PC-9 (cell line): ENCODE results near the gene CGB5. TPM values are rescaled to one million over a fixed set of nuclear protein-coding genes. Genes with fewer than 3 reads are reported as not detected.
A peak's percentile ranks its signal among the peaks of the same experiment; 100 is the strongest.
"Not testable (repeated sequence)": the region's sequence is repeated elsewhere in the genome, so short reads cannot be mapped to it uniquely, and the experiment has no call there.

ENCODE experiments used
- BruUV-seq: library from RNA; stranded (reverse); fragments of 400-500 nt; replicated peaks from 2 replicates; lab custom pipeline; 2021; lab: Mats Ljungman, UMichigan
- CTCF ChIA-PET: fragments of 300-600 bp; sonication (Branson Sonifier 250); formaldehyde crosslinking; loops from one replicate; lab custom pipeline; 2022; ENCODE audit warnings: antibody characterized with exemption; lab: Charles Lee
- POLR2A ChIA-PET: fragments of 300-600 bp; sonication (Branson Sonifier 250); formaldehyde crosslinking; loops from one replicate; lab custom pipeline; 2022; ENCODE audit warnings: antibody characterized with exemption; ENCODE audit not compliant: unreplicated experiment; lab: Charles Lee
- DNase-seq, 2 experiments: peaks; one replicate each; pipeline versions ENCODE4 v3.0.0 to v3.0.0-alpha.2; 2015 to 2022; ENCODE audit warnings: mixed read lengths in 1 of 2
- H2AFZ ChIP-seq: fragments of 200-600 bp; sonication (generic); 2 replicates; pipeline ENCODE4 v1.8.1; 2017; ENCODE audit warnings: antibody characterized with exemption
- H3F3A ChIP-seq: fragments of 200-600 bp; sonication (generic); 2 replicates; pipeline ENCODE4 v1.8.1; 2017; ENCODE audit warnings: antibody characterized with exemption, mild to moderate bottlenecking, low read depth; ENCODE audit not compliant: insufficient read depth
- H3K27ac ChIP-seq: fragments of 200-600 bp; sonication (generic); 2 replicates; pipeline ENCODE4 v1.6.1; 2016; ENCODE audit warnings: mixed run types
- H3K27me3 ChIP-seq: fragments of 200-600 bp; sonication (generic); 2 replicates; pipeline ENCODE4 v1.6.1; 2016; ENCODE audit warnings: low read depth, mixed run types; ENCODE audit not compliant: insufficient read depth
- H3K36me3 ChIP-seq: fragments of 200-600 bp; sonication (generic); 2 replicates; pipeline ENCODE4 v1.6.1; 2016; ENCODE audit warnings: low read depth, mixed run types
- H3K4me1 ChIP-seq: fragments of 200-600 bp; sonication (generic); replicated peaks from 2 replicates; pipeline ENCODE4 v1.6.1; 2016; ENCODE audit warnings: mixed run types; ENCODE audit not compliant: insufficient read depth
- H3K4me2 ChIP-seq: fragments of 200-600 bp; sonication (generic); 2 replicates; pipeline ENCODE4 v1.6.1; 2017; ENCODE audit warnings: mixed run types
- H3K4me3 ChIP-seq: fragments of 200-600 bp; sonication (generic); 2 replicates; pipeline ENCODE4 v1.6.1; 2016; ENCODE audit warnings: mixed run types
- H3K79me2 ChIP-seq: fragments of 200-600 bp; sonication (generic); 2 replicates; pipeline ENCODE4 v1.6.1; 2017; ENCODE audit warnings: low read depth, mixed run types
- H3K9me2 ChIP-seq: fragments of 200-600 bp; sonication (generic); 2 replicates; pipeline ENCODE4 v1.8.1; 2017; ENCODE audit warnings: mild to moderate bottlenecking; ENCODE audit not compliant: insufficient read depth
- H3K9me3 ChIP-seq: fragments of 200-600 bp; sonication (generic); 2 replicates; pipeline ENCODE4 v1.8.1; 2016; ENCODE audit warnings: low read depth; ENCODE audit not compliant: insufficient read depth
- H4K20me1 ChIP-seq: fragments of 200-600 bp; sonication (generic); 2 replicates; pipeline ENCODE4 v1.8.1; 2017; ENCODE audit not compliant: insufficient read depth
- intact Hi-C: fragments of 100-400 bp; cut with micrococcal nuclease; formaldehyde crosslinking; loops from one replicate; pipeline ENCODE4 v1.10.0; 2022; ENCODE audit not compliant: unreplicated experiment
- total RNA-seq: library from RNA; stranded (reverse); gene quantifications from 2 replicates; pipeline ENCODE4 v1.2.3, GENCODE V29; 2021
- TF ChIP-seq, protein P1 (sequence below): fragments of 200-600 bp; sonication (generic); conservative IDR thresholded peaks from 2 replicates; pipeline ENCODE4 v1.6.1; 2017; ENCODE audit warnings: mixed run types, antibody characterized with exemption, mild to moderate bottlenecking, moderate library complexity

CGB5 gene
- total RNA-seq, 1 experiment from 2014 or later: 1.9 TPM

DNA sequence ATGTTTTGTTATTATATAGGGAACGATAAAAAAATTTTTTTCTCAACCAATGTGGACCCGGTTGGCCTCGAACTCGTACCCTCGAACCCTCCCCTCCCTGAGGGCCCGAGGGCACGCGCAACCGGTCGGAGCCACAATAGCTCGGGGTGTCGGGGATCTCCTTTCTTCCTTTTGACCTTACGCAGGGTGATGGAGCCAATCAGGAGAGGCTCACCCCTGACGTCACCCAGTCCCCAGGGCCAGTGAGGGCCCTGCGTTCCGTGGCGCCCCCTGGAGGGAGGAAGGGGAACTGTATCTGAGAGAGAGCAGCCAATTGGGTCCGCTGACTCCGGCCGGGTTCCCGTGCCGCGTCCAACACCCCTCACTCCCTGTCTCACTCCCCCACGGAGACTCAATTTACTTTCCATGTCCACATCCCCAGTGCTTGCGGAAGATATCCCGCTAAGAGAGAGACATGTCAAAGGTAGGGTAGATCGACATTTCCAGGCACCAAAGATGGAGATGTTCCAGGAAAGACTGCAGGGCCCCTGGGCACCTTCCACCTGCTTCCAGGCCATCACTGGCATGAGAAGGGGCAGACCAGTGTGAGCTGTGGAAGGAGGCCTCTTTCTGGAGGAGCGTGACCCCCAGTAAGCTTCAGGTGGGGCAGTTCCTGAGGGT is 11.9 kb upstream of the CGB5 start, which contains the start of gene CGB2:
Gene CGB2 (plus strand): TSS at position 249 of the 660 bp plus-strand sequence. CDS start 206 bp downstream, at position 455.
- H3K9me3 ChIP-seq, H3F3A ChIP-seq, BruUV-seq, H3K4me1 ChIP-seq, intact Hi-C loops, H3K27me3 ChIP-seq, H3K79me2 ChIP-seq, H3K9me2 ChIP-seq, H2AFZ ChIP-seq, H3K36me3 ChIP-seq, POLR2A ChIA-PET, H3K4me3 ChIP-seq, H4K20me1 ChIP-seq, CTCF ChIA-PET, H3K4me2 ChIP-seq, H3K27ac ChIP-seq: not testable (repeated sequence)
- DNase-seq: peak; percentile 59 to 63
- TF ChIP-seq, protein P1, sequence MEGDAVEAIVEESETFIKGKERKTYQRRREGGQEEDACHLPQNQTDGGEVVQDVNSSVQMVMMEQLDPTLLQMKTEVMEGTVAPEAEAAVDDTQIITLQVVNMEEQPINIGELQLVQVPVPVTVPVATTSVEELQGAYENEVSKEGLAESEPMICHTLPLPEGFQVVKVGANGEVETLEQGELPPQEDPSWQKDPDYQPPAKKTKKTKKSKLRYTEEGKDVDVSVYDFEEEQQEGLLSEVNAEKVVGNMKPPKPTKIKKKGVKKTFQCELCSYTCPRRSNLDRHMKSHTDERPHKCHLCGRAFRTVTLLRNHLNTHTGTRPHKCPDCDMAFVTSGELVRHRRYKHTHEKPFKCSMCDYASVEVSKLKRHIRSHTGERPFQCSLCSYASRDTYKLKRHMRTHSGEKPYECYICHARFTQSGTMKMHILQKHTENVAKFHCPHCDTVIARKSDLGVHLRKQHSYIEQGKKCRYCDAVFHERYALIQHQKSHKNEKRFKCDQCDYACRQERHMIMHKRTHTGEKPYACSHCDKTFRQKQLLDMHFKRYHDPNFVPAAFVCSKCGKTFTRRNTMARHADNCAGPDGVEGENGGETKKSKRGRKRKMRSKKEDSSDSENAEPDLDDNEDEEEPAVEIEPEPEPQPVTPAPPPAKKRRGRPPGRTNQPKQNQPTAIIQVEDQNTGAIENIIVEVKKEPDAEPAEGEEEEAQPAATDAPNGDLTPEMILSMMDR: peak; percentile 90

DNA sequence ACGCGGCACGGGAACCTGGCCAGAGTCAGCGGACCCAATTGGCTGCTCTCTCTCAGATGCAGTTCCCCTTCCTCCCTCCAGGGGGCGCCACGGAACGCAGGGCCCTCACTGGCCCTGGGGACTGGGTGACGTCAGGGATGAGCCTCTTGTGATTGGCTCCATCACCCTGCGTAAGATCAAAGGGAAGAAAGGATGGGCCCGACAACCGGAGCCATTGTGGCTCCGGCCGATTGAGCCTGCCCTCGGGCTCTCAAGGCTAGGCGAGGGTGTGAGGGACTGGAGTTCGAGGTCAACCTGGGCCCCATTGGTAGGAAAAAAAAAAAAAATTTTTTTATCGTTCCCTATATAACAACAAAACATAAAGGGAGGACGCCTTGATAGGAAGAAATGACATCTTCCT is 6.8 kb upstream of the CGB5 start, which contains the start of gene CGB1:
Gene CGB1 (minus strand): TSS at position 81 of the 400 bp plus-strand sequence. CDS start 184 bp downstream, outside the sequence.
- CTCF ChIA-PET, H3K27ac ChIP-seq, H3K36me3 ChIP-seq, intact Hi-C loops, H3K4me3 ChIP-seq, H3K79me2 ChIP-seq, POLR2A ChIA-PET, H3K9me2 ChIP-seq, H3K9me3 ChIP-seq, H3K27me3 ChIP-seq, BruUV-seq, H2AFZ ChIP-seq, H3K4me2 ChIP-seq, H4K20me1 ChIP-seq: not testable (repeated sequence)
- peaks cover 11% of the 10 kb centered on the region; the same call in 1 of the 2 replicates for H3F3A ChIP-seq
- peak in 1 of 2 experiments; percentile 67 for DNase-seq
- peaks cover 22% of the 10 kb centered on the region for H3K4me1 ChIP-seq
- TF ChIP-seq, protein P1: peak; percentile 99

DNA sequence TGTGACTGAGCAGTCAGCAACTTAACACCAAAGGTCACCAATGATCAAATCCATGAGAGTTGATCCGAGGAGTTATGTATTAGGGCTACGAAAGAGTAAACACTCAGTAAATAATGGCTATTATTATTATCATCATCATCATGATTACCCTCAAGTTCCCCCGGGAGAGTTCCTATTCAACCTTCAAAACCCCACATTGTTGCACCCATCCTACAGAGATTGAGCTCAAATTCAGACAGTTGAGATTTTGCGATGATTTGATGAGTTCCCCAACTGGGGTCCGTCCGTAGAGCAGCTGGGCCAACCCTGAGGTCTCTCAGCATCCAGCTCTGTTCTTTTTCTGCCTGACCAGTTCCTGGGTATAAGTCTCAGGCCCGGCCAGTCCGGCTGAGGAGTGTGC is 5.5 kb upstream of the CGB5 start:
- H2AFZ ChIP-seq, DNase-seq, H3K4me3 ChIP-seq, H3K9me2 ChIP-seq, H3K27me3 ChIP-seq, H3K27ac ChIP-seq, intact Hi-C loops, CTCF ChIA-PET, H3K9me3 ChIP-seq, H3K36me3 ChIP-seq, H3K79me2 ChIP-seq, H4K20me1 ChIP-seq, POLR2A ChIA-PET: not testable (repeated sequence)
- BruUV-seq: TSS peak; percentile 68
- peak overlapping the region; percentile 38 for H3K4me2 ChIP-seq
- peaks cover 30% of the 10 kb centered on the region for H3K4me1 ChIP-seq
- peaks cover 11% of the 10 kb centered on the region; the same call in 1 of the 2 replicates for H3F3A ChIP-seq

DNA sequence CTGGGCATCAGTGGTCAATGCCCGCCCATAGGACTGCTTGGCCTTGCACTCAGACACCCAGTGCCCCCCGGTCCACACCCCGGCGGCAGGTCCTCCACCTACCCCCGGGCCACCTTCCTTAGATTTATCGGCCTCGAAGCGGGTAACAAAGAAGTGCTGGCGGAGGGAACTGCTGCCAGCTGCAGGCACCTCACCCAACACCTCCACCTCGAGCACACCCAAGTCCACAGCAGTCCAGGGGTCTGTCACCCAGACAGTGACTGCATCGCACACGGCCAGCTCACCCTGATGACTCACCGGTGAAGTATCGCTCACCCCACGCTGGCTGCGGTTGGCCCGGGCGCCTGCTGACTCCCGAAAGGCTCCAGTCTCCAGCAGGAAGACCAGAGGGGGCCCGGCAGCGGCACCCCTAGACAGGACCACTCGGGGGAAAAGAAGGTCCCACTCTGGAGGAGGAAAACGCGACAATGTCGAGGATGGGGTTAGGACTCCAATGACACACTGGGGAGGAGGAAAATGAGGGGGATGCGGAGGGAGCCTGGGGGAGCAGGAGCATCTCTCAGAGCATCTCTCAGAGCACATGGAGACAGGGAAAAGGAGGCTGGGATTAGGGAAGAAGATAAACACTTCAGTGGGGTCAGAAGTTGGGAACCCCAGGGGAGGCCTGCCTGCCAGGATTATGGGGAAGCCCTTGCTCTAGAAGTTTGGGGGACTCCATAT is 4.9 kb upstream of the CGB5 start:
- H2AFZ ChIP-seq, BruUV-seq, intact Hi-C loops, H3K27ac ChIP-seq, H3K9me2 ChIP-seq, H3K9me3 ChIP-seq, H4K20me1 ChIP-seq, CTCF ChIA-PET, H3K79me2 ChIP-seq, H3K4me3 ChIP-seq, H3K36me3 ChIP-seq, H3K27me3 ChIP-seq: not testable (repeated sequence)
- peaks cover 30% of the 10 kb centered on the region for H3K4me1 ChIP-seq
- POLR2A ChIA-PET: interaction anchor here (0.6 kb wide), 1 partner anchor 603 kb away, joined by 5 read pairs; no protein-coding TSS in a partner anchor
- peak; percentile 83 to 85 for DNase-seq
- peak overlapping the region; percentile 38 for H3K4me2 ChIP-seq
- peaks cover 11% of the 10 kb centered on the region; the same call in 1 of the 2 replicates for H3F3A ChIP-seq

DNA sequence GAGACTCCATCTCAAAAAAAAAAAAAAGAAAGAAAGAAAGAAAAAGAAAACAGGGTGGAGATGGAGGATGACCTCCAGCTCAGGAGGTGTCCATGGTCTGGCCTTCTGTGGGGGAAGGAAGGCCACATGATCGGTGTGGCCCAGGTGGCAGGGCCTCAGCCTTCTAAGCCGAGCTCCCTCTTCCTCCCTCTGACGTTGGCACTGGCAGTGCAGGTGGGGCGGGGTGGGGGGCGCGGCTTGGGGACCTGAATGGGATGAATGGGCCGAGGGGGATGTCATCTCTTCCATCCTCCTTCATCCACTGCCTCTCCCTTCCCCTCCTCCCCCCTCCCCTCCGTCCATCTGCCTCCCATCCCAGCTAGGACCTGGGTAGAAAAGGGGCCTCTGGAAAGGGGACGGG is 3.9 kb upstream of the CGB5 start:
- peaks cover 30% of the 10 kb centered on the region for H3K4me1 ChIP-seq
- H4K20me1 ChIP-seq, H3K36me3 ChIP-seq, BruUV-seq, H3K4me3 ChIP-seq, H3K27ac ChIP-seq, H2AFZ ChIP-seq, H3K4me2 ChIP-seq, H3K79me2 ChIP-seq, H3K9me3 ChIP-seq, H3K9me2 ChIP-seq, H3K27me3 ChIP-seq, DNase-seq, intact Hi-C loops: not testable (repeated sequence)
- POLR2A ChIA-PET: interaction anchor here (0.7 kb wide), 1 partner anchor 394 kb away, joined by 7 read pairs; no protein-coding TSS in a partner anchor
- peaks cover 11% of the 10 kb centered on the region; the same call in 1 of the 2 replicates for H3F3A ChIP-seq
- CTCF ChIA-PET: interaction anchor here (0.9 kb wide), 1 partner anchor 16 kb away, joined by 5 read pairs; no protein-coding TSS in a partner anchor
